Retina (tissue), 1 donor: Measurements from ENCODE around the gene GH2.
"Not testable (repeated sequence)": the region's sequence is repeated elsewhere in the genome, so short reads cannot be mapped to it uniquely, and the experiment has no call there.

ENCODE experiments used
- DNase-seq: peaks from one replicate; pipeline ENCODE4 v3.0.0-alpha.2; 2016

Gene GH2

GRCh38 chr17:63881935-63882601 lies at the start of gene GH2:
GH2 (minus strand) TSS chr17:63881944; CDS start chr17:63881801, 143 bp downstream.
- peak; percentile 43 for DNase-seq

- no peak for DNase-seq
Observed at GRCh38 chr17:63930951-63931575, 49.3 kb upstream of the GH2 start.

GRCh38 chr17:63929860-63930766 lies 48.4 kb upstream of the GH2 start:
- DNase-seq: no peak

- no peak for DNase-seq
Observed at GRCh38 chr17:63928966-63929695, 47.4 kb upstream of the GH2 start.

GRCh38 chr17:63928172-63928666 lies 46.5 kb upstream of the GH2 start:
- DNase-seq: no peak

- no peak for DNase-seq
Observed at GRCh38 chr17:63927464-63928171, 45.9 kb upstream of the GH2 start.

- no peak for DNase-seq
Observed at GRCh38 chr17:63926164-63926563, 44.4 kb upstream of the GH2 start.

- no peak for DNase-seq
Observed at GRCh38 chr17:63925615-63926014, 43.9 kb upstream of the GH2 start.

GRCh38 chr17:63922402-63922801 lies 40.7 kb upstream of the GH2 start:
- DNase-seq: not testable (repeated sequence)

- DNase-seq: not testable (repeated sequence)
Observed at GRCh38 chr17:63920779-63921178, 39.0 kb upstream of the GH2 start.

- not testable (repeated sequence) for DNase-seq
Observed at GRCh38 chr17:63920050-63920449, 38.3 kb upstream of the GH2 start.

- peak; percentile 75 for DNase-seq
Observed at GRCh38 chr17:63919311-63919723, 37.6 kb upstream of the GH2 start.

- DNase-seq: not testable (repeated sequence)
Observed at GRCh38 chr17:63918789-63919305, 37.1 kb upstream of the GH2 start, which contains the start of gene GH1. GH1 (minus strand) TSS chr17:63918839; CDS start chr17:63918776, 63 bp downstream.

GRCh38 chr17:63918305-63918704 lies 36.6 kb upstream of the GH2 start:
- no peak for DNase-seq

GRCh38 chr17:63917646-63918045 lies 35.9 kb upstream of the GH2 start:
- no peak for DNase-seq

GRCh38 chr17:63917206-63917605 lies 35.5 kb upstream of the GH2 start:
- not testable (repeated sequence) for DNase-seq

- DNase-seq: no peak
Observed at GRCh38 chr17:63916566-63917185, 34.9 kb upstream of the GH2 start.

GRCh38 chr17:63915753-63916152 lies 34.0 kb upstream of the GH2 start:
- not testable (repeated sequence) for DNase-seq

GRCh38 chr17:63914471-63914870 lies 32.7 kb upstream of the GH2 start:
- no peak for DNase-seq

- DNase-seq: peak; percentile 66
Observed at GRCh38 chr17:63911657-63912100, 29.9 kb upstream of the GH2 start.

GRCh38 chr17:63911041-63911635 lies 29.4 kb upstream of the GH2 start, which contains the start of gene CSHL1:
CSHL1 (minus strand) TSS chr17:63911258; CDS start chr17:63911196, 62 bp downstream.
- DNase-seq: no peak
